Loucy (cell line): ENCODE measurements around the gene EIF4EBP2.

Experiments
- H2AFZ ChIP-seq: fragments of 200-600 bp; sonication (generic); 2 replicates; pipeline ENCODE4 v1.6.0; 2016; ENCODE audit warnings: antibody characterized with exemption, mild to moderate bottlenecking, low read length, moderate library complexity
- H3F3A ChIP-seq: fragments of 200-600 bp; 2 replicates; pipeline ENCODE4 v1.6.0; 2016; ENCODE audit warnings: antibody characterized with exemption, low read depth, mild to moderate bottlenecking
- H3K27me3 ChIP-seq: fragments of 200-600 bp; sonication (generic); 2 replicates; pipeline ENCODE4 v1.6.1; 2014; ENCODE audit warnings: low read length, mild to moderate bottlenecking; ENCODE audit not compliant: insufficient read depth, poor library complexity, severe bottlenecking
- H3K36me3 ChIP-seq: fragments of 200-600 bp; sonication (generic); 2 replicates; pipeline ENCODE4 v1.6.1; 2016; ENCODE audit warnings: low read length; ENCODE audit not compliant: insufficient read depth
- H3K4me1 ChIP-seq: fragments of 200-600 bp; sonication (generic); 2 replicates; pipeline ENCODE4 v1.5.1; 2014; ENCODE audit warnings: low read length, mild to moderate bottlenecking; ENCODE audit not compliant: insufficient read depth, poor library complexity, severe bottlenecking
- H3K4me2 ChIP-seq: fragments of 200-600 bp; sonication (generic); 2 replicates; pipeline ENCODE4 v1.6.0; 2014; ENCODE audit warnings: antibody characterized with exemption, low read length, low read depth, mild to moderate bottlenecking; ENCODE audit not compliant: poor library complexity, severe bottlenecking
- H3K4me3 ChIP-seq: fragments of 200-600 bp; sonication (generic); 2 replicates; pipeline ENCODE4 v1.5.1; 2014; ENCODE audit warnings: low read length, mild to moderate bottlenecking, mixed read lengths; ENCODE audit not compliant: poor library complexity, severe bottlenecking
- H3K79me2 ChIP-seq: fragments of 200-600 bp; sonication (generic); 2 replicates; pipeline ENCODE4 v1.6.1; 2014; ENCODE audit warnings: low read length; ENCODE audit not compliant: insufficient read depth
- H3K9ac ChIP-seq: fragments of 200-600 bp; sonication (generic); 2 replicates; pipeline ENCODE4 v1.6.0; 2014; ENCODE audit warnings: mild to moderate bottlenecking, low read depth, low read length, moderate library complexity; ENCODE audit not compliant: poor library complexity, severe bottlenecking
- H3K9me2 ChIP-seq: fragments of 200-600 bp; sonication (generic); replicated peaks from 2 replicates; pipeline ENCODE4 v1.6.1; 2016; ENCODE audit warnings: low read depth, low read length, mixed read lengths
- H3K9me3 ChIP-seq: fragments of 200-600 bp; sonication (generic); 2 replicates; pipeline ENCODE4 v1.6.1; 2014; ENCODE audit warnings: mild to moderate bottlenecking, antibody characterized with exemption, low read length, low read depth; ENCODE audit not compliant: insufficient read depth
- H4K20me1 ChIP-seq: fragments of 200-600 bp; sonication (generic); 2 replicates; pipeline ENCODE4 v1.6.0; 2014; ENCODE audit warnings: antibody characterized with exemption, low read length, mild to moderate bottlenecking; ENCODE audit not compliant: insufficient read depth, poor library complexity, severe bottlenecking
- CTCF ChIP-seq: fragments of 200-600 bp; sonication (generic); conservative IDR thresholded peaks from 2 replicates; pipeline ENCODE4 v1.5.1; 2014; ENCODE audit warnings: mild to moderate bottlenecking, antibody characterized with exemption, low read length
- EZH2phosphoT487 ChIP-seq: fragments of 200-600 bp; IDR thresholded peaks from 2 replicates; pipeline ENCODE4 v1.6.1; 2018; ENCODE audit warnings: antibody characterized with exemption, mild to moderate bottlenecking, moderate library complexity, borderline replicate concordance

EIF4EBP2 gene

GRCh38 chr10:70357565-70357964 is 46.4 kb upstream of the EIF4EBP2 start:
- no peak overlapping the region for H3K4me2 ChIP-seq
- TF ChIP-seq EZH2phosphoT487 (no peak), CTCF (no peak)

DNA sequence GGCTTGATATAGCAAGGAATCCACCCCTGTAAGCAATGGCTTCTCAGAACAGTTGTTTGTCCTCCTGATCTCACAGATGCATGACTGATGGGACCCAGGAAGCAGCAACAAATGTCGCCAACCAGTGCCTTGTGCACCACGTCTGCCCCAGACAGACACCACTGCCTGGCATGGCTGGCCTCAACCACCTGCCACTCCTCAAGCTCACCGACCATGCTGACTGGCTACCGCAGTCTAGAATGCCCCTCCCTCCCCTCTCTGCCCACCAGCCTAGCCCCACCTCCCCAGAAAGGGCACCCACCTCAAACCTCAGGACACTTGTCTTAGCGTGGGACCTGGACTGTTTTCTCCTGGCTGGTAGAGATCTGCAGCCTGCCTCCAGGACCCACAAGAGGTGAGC is 45.5 kb upstream of the EIF4EBP2 start:
- Histone ChIP-seq H3K4me2 (no peak overlapping the region), H3K4me1 (no peaks in the 10 kb centered on the region), H4K20me1 (no peaks in the 10 kb centered on the region), H3K9me2 (no peaks in the 10 kb centered on the region), H3K9me3 (no peaks in the 10 kb centered on the region), H3K79me2 (no peaks in the 10 kb centered on the region), H2AFZ (no peak overlapping the region), H3F3A (no peaks in the 10 kb centered on the region), H3K4me3 (no peak overlapping the region), H3K36me3 (no peaks in the 10 kb centered on the region), H3K9ac (no peak overlapping the region), H3K27me3 (no peaks in the 10 kb centered on the region)
- TF ChIP-seq EZH2phosphoT487 = no peak
- no peak for TF ChIP-seq CTCF

More at GRCh38 chr10:70357565-70357964, 46.4 kb upstream of the EIF4EBP2 start:
- Histone ChIP-seq H3K9me2 (no peaks in the 10 kb centered on the region), H4K20me1 (no peaks in the 10 kb centered on the region), H3K9ac (no peak overlapping the region), H3K36me3 (no peaks in the 10 kb centered on the region), H3K4me1 (no peaks in the 10 kb centered on the region), H3K4me3 (no peak overlapping the region), H3F3A (no peaks in the 10 kb centered on the region), H3K9me3 (no peaks in the 10 kb centered on the region), H3K79me2 (no peaks in the 10 kb centered on the region), H2AFZ (no peak overlapping the region), H3K27me3 (no peaks in the 10 kb centered on the region)

DNA sequence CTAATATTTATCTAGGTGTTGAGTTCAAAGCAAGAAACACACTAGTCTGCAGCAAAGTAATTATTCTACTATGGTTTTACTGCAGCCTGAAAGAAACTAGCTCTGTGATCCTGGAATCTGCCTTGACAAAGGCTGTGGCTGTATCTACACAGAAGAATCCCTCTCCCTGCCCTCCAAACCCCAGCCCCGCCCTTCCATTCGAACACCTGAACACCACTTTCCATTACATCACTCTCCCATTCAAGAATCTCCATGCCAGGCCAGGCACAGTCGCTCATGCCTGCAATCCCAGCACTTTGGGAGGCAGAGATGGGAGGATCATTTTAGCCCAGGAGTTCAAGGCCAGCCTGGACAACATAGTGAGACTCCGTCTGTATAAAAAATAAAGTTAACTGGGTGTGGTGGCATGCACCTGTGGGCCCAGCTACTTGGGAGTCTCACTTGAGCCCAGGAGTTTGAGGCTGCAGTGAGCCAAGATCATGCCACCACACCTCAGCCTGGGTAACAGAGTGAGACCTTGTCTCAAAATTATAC is 44.9 kb upstream of the EIF4EBP2 start:
- Histone ChIP-seq H4K20me1 (no peaks in the 10 kb centered on the region), H3K9ac (no peak overlapping the region), H3K4me1 (peaks cover 4% of the 10 kb centered on the region), H3K27me3 (no peaks in the 10 kb centered on the region), H3F3A (no peaks in the 10 kb centered on the region), H3K4me2 (no peak overlapping the region), H3K9me2 (no peaks in the 10 kb centered on the region), H3K79me2 (no peaks in the 10 kb centered on the region), H3K9me3 (no peaks in the 10 kb centered on the region), H3K36me3 (no peaks in the 10 kb centered on the region), H3K4me3 (no peak overlapping the region), H2AFZ (no peak overlapping the region)
- TF ChIP-seq CTCF (no peak), EZH2phosphoT487 (no peak)
